GM19035 (cell line): ENCODE measurements around the gene JAML.

Experiments
- ATAC-seq: cut with Tn5 transposase; IDR thresholded peaks from one replicate; pipeline ENCODE4 v1.9.1; 2021; ENCODE audit not compliant: unreplicated experiment

Gene JAML

DNA sequence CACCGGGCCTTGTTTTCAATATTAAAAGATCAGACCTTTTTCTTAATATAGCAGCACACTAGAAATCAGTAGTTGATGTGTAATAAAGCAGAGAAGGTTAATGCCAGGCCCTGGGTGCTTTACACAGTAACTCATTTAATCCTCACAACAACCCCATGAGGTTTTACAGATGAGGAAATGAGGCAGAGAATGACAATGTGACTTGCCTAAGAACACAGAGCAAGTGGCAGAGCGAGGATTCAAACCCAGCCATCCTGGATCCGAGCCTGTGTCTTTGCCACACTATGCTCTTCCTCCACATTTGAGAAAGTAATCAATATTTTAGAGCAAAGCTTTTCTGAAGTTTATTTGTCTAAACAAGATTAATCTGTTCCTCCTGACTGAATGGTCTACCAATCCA, 7.2 kb downstream of the JAML start:
- ATAC-seq, result no peak

- ATAC-seq, result peak; percentile 44
Measured at GRCh38 chr11:118216621-118217481, 8.0 kb downstream of the JAML start.

GRCh38 chr11:118215765-118216164, 9.0 kb downstream of the JAML start:
- ATAC-seq, result no peak

GRCh38 chr11:118215262-118215661, 9.5 kb downstream of the JAML start:
- no peak for ATAC-seq

DNA sequence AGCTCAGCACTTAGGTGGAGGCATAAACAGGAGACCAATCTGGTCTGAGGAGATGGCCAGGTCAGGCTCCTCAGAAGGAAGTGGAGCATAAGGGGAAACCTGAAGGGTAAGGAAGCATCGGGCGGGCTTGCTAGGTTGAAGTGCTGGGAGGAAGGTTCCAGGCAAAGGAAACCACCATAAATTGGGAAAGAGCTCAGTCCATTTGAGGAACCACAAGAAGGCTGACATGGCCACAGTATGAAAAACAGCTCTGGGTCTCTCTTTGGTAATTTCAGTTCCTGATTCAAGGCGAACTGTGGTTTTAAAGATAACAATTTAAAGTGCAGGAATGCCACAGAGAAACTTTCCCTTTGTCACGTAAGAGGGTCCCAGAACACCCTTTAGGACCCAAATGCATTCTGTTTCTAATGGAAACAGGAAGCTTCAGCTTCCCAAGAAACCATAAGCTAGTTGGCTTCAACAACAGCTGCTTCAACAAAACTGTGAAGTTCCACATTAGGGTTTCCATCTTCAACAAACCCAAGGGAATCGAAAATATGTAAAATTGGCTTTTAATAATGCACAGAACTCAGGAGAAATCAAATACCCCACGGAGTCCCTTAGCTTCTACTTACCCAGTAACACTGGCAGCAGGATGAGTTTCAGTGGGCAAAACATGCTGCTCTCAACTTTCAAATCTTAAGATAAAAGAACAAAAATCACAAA, 10.4 kb downstream of the JAML start:
- peak; percentile 42 for ATAC-seq

DNA sequence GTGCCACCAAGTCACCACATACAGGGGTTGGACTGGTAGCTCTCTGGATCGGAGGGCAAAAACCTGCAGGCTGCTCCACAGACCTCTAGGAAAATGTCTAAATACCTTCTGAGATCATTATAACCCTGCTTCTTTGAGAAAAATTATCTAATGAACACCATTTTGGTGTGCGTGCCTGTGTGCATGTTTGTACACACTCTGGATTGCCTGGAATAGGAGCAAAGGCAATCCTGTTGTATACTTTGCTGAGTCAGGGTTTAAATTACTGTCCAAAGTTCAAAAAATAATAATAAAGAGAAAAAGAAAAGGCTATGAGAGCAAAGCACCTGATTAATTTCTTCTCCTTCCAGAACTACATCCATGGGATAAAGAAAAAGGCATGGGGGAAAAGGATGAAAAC, 11.0 kb downstream of the JAML start:
- no peak for ATAC-seq

GRCh38 chr11:118213201-118213600, 11.6 kb downstream of the JAML start:
- ATAC-seq, result no peak

GRCh38 chr11:118212781-118213191, 12.0 kb downstream of the JAML start:
- ATAC-seq, result no peak

GRCh38 chr11:118212131-118212725, 12.6 kb downstream of the JAML start:
- ATAC-seq, result no peak

GRCh38 chr11:118211006-118211405, 13.8 kb downstream of the JAML start:
- ATAC-seq, result no peak

- no peak for ATAC-seq
Measured at GRCh38 chr11:118210323-118210722, 14.5 kb downstream of the JAML start.

DNA sequence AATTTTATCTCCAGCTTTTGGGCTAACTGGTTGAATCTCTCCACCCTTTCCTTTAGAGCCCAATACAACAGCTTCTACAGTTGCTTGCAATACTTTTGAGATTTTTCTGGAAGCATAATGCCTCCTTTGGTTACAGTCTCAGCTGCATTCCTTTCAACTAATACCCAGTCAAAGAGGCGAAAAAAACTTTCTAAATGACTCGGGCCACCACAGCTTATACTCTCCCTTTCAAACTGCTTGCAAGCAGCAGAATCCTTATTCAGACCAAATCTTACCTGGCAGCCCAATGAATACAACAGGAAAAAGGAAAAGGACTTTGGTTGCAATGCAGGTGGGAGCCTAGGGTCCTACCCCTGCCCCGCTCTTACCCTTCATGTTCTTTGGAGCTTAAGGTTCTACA, 15.8 kb downstream of the JAML start:
- ATAC-seq, result no peak

GRCh38 chr11:118207079-118207478, 17.7 kb downstream of the JAML start:
- ATAC-seq, result no peak

- ATAC-seq, result no peak
Measured at GRCh38 chr11:118206391-118207031, 18.3 kb downstream of the JAML start.

GRCh38 chr11:118205606-118206378, 19.0 kb downstream of the JAML start:
- ATAC-seq, result no peak

DNA sequence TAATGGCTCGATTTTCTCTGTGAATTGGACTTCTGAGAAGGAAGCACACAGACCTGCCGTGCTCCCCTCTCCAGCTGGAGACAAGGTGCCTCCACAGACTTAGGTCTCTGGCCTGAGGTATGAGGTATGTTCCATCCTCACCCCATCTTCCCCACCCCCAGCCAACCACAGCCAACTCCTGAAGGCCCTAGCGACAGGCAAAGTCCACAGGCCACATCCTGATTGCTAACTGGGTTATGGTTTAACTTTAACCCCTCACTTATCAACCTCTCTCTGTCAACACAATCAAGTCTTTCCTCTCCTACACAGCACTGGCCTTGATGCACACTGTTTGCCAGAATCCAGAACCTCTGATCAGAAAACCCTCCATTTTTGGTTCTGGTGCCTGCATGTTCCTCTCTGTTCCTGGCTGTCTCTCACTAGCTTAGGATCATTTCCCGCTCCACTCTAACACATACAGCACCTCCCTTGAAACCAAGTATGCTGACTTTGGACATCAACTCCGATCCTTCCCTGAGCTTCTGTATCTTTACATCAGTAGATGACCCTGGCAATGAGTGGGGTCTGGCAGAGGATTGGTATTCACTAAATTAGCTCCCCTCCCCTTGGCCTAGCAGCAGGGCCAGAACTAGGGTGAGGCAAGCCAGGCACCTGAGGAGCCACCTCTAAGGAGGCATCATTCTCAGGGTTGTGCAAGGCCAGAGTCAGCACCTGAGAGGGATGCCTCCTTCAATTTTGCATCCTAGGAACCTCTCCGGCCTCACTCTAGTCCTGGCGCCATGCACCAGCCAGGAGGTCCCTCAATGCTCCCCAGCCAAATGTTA, 22.0 kb downstream of the JAML start:
- no peak for ATAC-seq

- ATAC-seq, result no peak
Measured at GRCh38 chr11:118201966-118202365, 22.8 kb downstream of the JAML start.

DNA sequence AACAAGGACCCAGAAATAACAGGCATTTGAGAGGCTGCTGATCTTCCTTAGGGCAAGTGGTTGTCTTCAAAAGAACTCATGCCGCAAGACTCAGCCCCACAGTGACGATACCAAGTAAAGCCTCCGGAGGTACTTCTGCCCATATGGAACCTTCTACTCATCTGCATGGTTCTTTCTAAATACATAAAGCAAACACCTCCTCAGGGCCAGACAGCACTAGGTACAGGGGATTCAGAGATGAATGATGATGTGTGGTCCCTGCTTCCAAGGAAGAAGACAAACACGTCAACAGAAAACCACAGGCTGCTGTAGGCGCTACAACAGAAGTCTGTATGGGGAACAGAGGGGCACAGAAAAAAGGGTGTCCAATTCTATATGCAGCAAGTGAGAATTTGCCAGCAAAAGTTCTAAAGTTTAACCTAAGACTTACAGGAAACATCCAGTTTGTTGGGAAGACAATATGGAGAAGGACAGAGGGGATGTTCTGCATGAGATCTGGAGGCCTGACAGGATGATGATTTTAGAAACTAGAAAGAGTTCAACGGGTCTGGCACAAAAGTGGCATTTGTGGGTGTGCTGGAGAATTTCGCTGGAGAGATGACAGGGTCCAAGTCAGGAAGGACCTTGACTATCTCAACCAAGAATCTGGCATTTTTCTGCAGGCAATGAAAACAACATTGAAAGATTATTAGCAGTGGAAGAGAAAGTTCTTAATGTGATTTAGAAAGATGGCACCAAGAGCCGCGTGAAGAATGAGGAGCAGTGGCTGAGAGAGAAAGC, 23.7 kb downstream of the JAML start:
- no peak for ATAC-seq

GRCh38 chr11:118200497-118200896, 24.3 kb downstream of the JAML start:
- ATAC-seq, result no peak
